DOHH2 (cell line): ENCODE results near the gene SQSTM1.

Experiments used
- H3F3A ChIP-seq: fragments of 200-600 bp; sonication (generic), shearing (Covaris generic); 2 replicates; pipeline ENCODE4 v1.6.0; 2016; ENCODE audit warnings: antibody characterized with exemption, mild to moderate bottlenecking; ENCODE audit not compliant: control insufficient read depth, insufficient read depth
- H3K27ac ChIP-seq: fragments of 200-600 bp; sonication (generic); 2 replicates; pipeline ENCODE4 v1.5.1; 2014; ENCODE audit warnings: low read depth, mild to moderate bottlenecking, low read length, moderate library complexity
- H3K27me3 ChIP-seq: fragments of 200-600 bp; sonication (generic); 2 replicates; pipeline ENCODE4 v1.6.1; 2014; ENCODE audit warnings: mild to moderate bottlenecking, low read length, mixed read lengths; ENCODE audit not compliant: control insufficient read depth
- H3K36me3 ChIP-seq: fragments of 200-600 bp; sonication (generic); 2 replicates; pipeline ENCODE4 v1.6.1; 2014; ENCODE audit warnings: mild to moderate bottlenecking, low read length, moderate library complexity, mixed read lengths; ENCODE audit not compliant: control insufficient read depth
- H3K4me1 ChIP-seq: fragments of 200-600 bp; sonication (generic); 2 replicates; pipeline ENCODE4 v1.6.1; 2014; ENCODE audit warnings: mild to moderate bottlenecking, low read length, mixed read lengths; ENCODE audit not compliant: control insufficient read depth
- H3K4me2 ChIP-seq: fragments of 200-600 bp; sonication (generic); 2 replicates; pipeline ENCODE4 v1.6.0; 2014; ENCODE audit warnings: mild to moderate bottlenecking, low read length, moderate library complexity
- H3K4me3 ChIP-seq: fragments of 200-600 bp; sonication (generic); 2 replicates; pipeline ENCODE4 v1.5.1; 2014; ENCODE audit warnings: mild to moderate bottlenecking, low read length, mixed read lengths
- H3K79me2 ChIP-seq: fragments of 200-600 bp; sonication (generic); 2 replicates; pipeline ENCODE4 v1.6.1; 2014; ENCODE audit warnings: mild to moderate bottlenecking, low read length, mixed read lengths; ENCODE audit not compliant: control insufficient read depth
- H3K9me2 ChIP-seq: fragments of 200-600 bp; sonication (generic); replicated peaks from 2 replicates; pipeline ENCODE4 v1.6.1; 2014; ENCODE audit warnings: mild to moderate bottlenecking, low read length, mixed read lengths; ENCODE audit not compliant: control insufficient read depth
- H3K9me3 ChIP-seq: fragments of 200-600 bp; sonication (generic); 2 replicates; pipeline ENCODE4 v1.6.1; 2014; ENCODE audit warnings: antibody characterized with exemption, low read length, mixed read lengths; ENCODE audit not compliant: control insufficient read depth, insufficient read depth
- H4K20me1 ChIP-seq: fragments of 200-600 bp; sonication (generic); 2 replicates; pipeline ENCODE4 v1.6.0; 2014; ENCODE audit warnings: low read depth, mild to moderate bottlenecking, antibody characterized with exemption, low read length, moderate library complexity; ENCODE audit not compliant: control insufficient read depth, insufficient read depth
- EZH2phosphoT487 ChIP-seq: fragments of 200-600 bp; sonication (generic); IDR thresholded peaks from 2 replicates; pipeline ENCODE4 v1.6.1; 2017; ENCODE audit warnings: borderline replicate concordance, mild to moderate bottlenecking, antibody characterized with exemption, low read length, moderate library complexity, mixed read lengths
- TF ChIP-seq, protein P1 (sequence below): fragments of 200-600 bp; sonication (generic); IDR thresholded peaks from one replicate; pipeline ENCODE4 v1.5.1; 2014; ENCODE audit warnings: antibody characterized with exemption, mild to moderate bottlenecking, low read depth, low read length; ENCODE audit not compliant: poor library complexity, severe bottlenecking

The SQSTM1 gene

GRCh38 chr5:179874536-179875292 lies 54.0 kb downstream of the SQSTM1 start:
- Histone ChIP-seq H4K20me1 (no peaks in the 10 kb centered on the region), H3K4me3 (no peak overlapping the region), H3K27ac (no peak overlapping the region), H3K27me3 (no peaks in the 10 kb centered on the region), H3K4me1 (no peaks in the 10 kb centered on the region), H3F3A (no peaks in the 10 kb centered on the region), H3K9me2 (no peaks in the 10 kb centered on the region), H3K4me2 (no peak overlapping the region), H3K36me3 (peaks cover 66% of the 10 kb centered on the region), H3K9me3 (no peaks in the 10 kb centered on the region), H3K79me2 (no peaks in the 10 kb centered on the region)
- TF ChIP-seq, protein P1, sequence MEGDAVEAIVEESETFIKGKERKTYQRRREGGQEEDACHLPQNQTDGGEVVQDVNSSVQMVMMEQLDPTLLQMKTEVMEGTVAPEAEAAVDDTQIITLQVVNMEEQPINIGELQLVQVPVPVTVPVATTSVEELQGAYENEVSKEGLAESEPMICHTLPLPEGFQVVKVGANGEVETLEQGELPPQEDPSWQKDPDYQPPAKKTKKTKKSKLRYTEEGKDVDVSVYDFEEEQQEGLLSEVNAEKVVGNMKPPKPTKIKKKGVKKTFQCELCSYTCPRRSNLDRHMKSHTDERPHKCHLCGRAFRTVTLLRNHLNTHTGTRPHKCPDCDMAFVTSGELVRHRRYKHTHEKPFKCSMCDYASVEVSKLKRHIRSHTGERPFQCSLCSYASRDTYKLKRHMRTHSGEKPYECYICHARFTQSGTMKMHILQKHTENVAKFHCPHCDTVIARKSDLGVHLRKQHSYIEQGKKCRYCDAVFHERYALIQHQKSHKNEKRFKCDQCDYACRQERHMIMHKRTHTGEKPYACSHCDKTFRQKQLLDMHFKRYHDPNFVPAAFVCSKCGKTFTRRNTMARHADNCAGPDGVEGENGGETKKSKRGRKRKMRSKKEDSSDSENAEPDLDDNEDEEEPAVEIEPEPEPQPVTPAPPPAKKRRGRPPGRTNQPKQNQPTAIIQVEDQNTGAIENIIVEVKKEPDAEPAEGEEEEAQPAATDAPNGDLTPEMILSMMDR: no peak
- TF ChIP-seq EZH2phosphoT487: no peak

DNA sequence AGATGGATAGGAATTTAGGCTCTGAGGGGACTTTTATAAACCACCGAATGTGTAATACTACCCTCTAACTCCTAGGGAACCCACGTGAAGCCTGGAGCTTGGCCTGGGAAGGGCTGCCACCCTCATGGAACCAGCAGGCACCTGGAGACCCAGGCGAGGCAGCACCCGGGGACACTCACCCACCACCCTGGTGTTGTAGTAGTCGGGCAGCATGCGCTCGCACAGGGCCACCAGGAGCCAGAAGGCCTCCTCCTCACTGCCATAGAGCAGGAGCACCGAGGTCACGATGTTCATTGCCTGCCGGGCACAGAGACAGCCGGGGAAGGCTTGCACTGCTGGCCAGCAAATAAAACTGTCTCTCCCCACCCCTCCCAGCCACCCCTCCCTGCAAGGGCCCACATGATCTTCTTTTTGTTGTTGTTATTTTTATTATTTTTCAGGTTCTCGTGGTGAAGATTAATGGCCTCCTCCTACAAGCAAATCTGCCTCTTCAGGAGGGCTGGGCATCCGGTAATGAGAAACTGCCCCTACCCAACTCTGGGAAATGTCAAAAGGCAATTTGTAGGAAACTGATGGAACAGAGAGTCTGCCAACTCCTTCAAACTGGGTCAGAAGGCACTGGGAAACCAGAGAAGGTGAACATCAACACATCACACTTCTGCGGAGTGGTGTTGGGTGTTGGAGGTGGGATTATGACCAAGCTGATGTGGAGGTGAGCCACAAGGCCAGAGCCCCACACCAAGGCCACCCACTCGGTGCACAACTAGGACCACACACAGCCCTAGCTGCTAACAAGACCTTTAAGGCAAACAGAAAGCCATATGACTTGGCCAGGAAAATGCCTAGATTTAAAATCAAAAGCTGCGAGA lies 55.3 kb downstream of the SQSTM1 start:
- H3K4me3 ChIP-seq: no peak overlapping the region
- no peaks in the 10 kb centered on the region for H3K79me2 ChIP-seq
- no peak overlapping the region for H3K27ac ChIP-seq
- H3K36me3 ChIP-seq: peaks cover 56% of the 10 kb centered on the region
- H3K4me2 ChIP-seq: no peak overlapping the region
- H3K27me3 ChIP-seq: no peaks in the 10 kb centered on the region
- H3K4me1 ChIP-seq: no peaks in the 10 kb centered on the region
- no peaks in the 10 kb centered on the region for H4K20me1 ChIP-seq
- no peaks in the 10 kb centered on the region for H3F3A ChIP-seq
- no peaks in the 10 kb centered on the region for H3K9me2 ChIP-seq
- no peak for TF ChIP-seq EZH2phosphoT487
- TF ChIP-seq, protein P1: no peak
- no peaks in the 10 kb centered on the region for H3K9me3 ChIP-seq

- Histone ChIP-seq H4K20me1 (no peaks in the 10 kb centered on the region), H3K4me1 (no peaks in the 10 kb centered on the region), H3K79me2 (no peaks in the 10 kb centered on the region), H3F3A (no peaks in the 10 kb centered on the region), H3K9me3 (no peaks in the 10 kb centered on the region), H3K4me2 (no peak overlapping the region), H3K27ac (no peak overlapping the region), H3K27me3 (no peaks in the 10 kb centered on the region), H3K36me3 (peaks cover 51% of the 10 kb centered on the region), H3K4me3 (no peak overlapping the region), H3K9me2 (no peaks in the 10 kb centered on the region)
- TF ChIP-seq, protein P1: no peak
- no peak for TF ChIP-seq EZH2phosphoT487
These were observed 55.9 kb downstream of the SQSTM1 start for GRCh38 chr5:179876610-179876952.
